Measurements from ENCODE around the gene DLK1. TPM values are rescaled to one million over a fixed set of nuclear protein-coding genes. Genes with fewer than 3 reads are reported as not detected.

The DLK1 gene
- polyA plus RNA-seq, 1 of the 3 experiments (the other 2 are of a cell fraction) = 1.7 TPM

DNA sequence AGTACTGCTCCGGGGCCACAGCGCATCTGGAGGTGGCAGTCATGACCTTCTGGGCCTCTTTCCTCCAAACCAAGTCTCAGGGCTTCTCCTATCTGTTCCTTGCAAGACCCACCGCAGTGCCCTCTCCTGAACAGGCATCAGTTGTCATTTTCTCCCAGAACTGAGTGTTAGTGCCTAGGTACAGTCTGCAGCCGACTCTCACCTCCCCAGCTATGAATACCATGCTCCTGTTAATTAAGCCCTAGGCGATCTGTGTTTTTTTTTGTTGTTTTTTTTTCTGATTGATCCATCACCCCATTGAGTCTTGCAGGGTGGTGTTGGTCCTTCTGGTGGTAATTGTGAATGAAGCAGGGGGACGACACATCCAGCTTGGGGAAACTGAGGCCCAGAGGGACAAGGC is 47.5 kb upstream of the DLK1 start:
- Histone ChIP-seq H3K27me3 (ENCODE audit: insufficient read depth) (no peaks in the 10 kb centered on the region), H3K4me3 (ENCODE audit: low read depth in 2 of 2, low read length in 1 of 2) (no peak overlapping the region), H4K20me1 (ENCODE audit: insufficient read depth) (no peaks in the 10 kb centered on the region), H3K79me2 (ENCODE audit: insufficient read depth) (no peaks in the 10 kb centered on the region), H2AFZ (ENCODE audit: low read depth) (no peak overlapping the region), H3K4me1 (ENCODE audit: control insufficient read depth in 1 of 2, insufficient read depth in 2 of 2, low read depth in 1 of 2, low read length in 1 of 2) (peaks cover 0 to 91% of the 10 kb centered on the region in 2 experiments; a peak in 2 of 4 replicates), H3K9me2 (no peaks in the 10 kb centered on the region), H3K4me2 (no peak overlapping the region), H3K9me3 (no peaks in the 10 kb centered on the region), H3K36me3 (replicated peaks in 1 of 2; ENCODE audit: control insufficient read depth in 1 of 2, insufficient read depth in 2 of 2, low read length in 1 of 2) (no peaks in the 10 kb centered on the region), H3K27ac (ENCODE audit: low read depth in 2 of 2, low read length in 1 of 2) (peak overlapping the region in 1 of 2 experiments; percentile 99; a peak in 2 of 4 replicates), H3F3A (replicated peaks; ENCODE audit: insufficient read depth) (peaks cover 4% of the 10 kb centered on the region), H3K9ac (no peak overlapping the region)
- POLR2A ChIA-PET = interaction anchor here (0.7 to 5.1 kb wide), 13 partner anchors 12 to 237 kb away, joined by 3 to 103 read pairs (median 16); partner anchors contain the start of genes DLK1 and RTL1
- WGBS (ENCODE audit: low lambda C conversion rate) = 94% methylated on average over 6 of the region's 6 CpGs
- CTCF ChIA-PET = interaction anchor here (0.6 to 6.3 kb wide), 9 partner anchors 15 to 950 kb away, joined by 3 to 33 read pairs (median 4); no protein-coding TSS in a partner anchor
- DNase-seq = no peak
- TF ChIP-seq ELF1 (IDR thresholded peaks at IDR 0.05) (no peak), JUND (IDR thresholded peaks at IDR 0.05) (no peak), EP300 (IDR thresholded peaks at IDR 0.05; ENCODE audit: borderline replicate concordance in 1 of 2, low read depth in 1 of 2, low read length in 1 of 2) (no peak)
- TF ChIP-seq, protein P1, sequence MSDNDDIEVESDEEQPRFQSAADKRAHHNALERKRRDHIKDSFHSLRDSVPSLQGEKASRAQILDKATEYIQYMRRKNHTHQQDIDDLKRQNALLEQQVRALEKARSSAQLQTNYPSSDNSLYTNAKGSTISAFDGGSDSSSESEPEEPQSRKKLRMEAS (IDR thresholded peaks at IDR 0.05; ENCODE audit: low read depth) = no peak

DNA sequence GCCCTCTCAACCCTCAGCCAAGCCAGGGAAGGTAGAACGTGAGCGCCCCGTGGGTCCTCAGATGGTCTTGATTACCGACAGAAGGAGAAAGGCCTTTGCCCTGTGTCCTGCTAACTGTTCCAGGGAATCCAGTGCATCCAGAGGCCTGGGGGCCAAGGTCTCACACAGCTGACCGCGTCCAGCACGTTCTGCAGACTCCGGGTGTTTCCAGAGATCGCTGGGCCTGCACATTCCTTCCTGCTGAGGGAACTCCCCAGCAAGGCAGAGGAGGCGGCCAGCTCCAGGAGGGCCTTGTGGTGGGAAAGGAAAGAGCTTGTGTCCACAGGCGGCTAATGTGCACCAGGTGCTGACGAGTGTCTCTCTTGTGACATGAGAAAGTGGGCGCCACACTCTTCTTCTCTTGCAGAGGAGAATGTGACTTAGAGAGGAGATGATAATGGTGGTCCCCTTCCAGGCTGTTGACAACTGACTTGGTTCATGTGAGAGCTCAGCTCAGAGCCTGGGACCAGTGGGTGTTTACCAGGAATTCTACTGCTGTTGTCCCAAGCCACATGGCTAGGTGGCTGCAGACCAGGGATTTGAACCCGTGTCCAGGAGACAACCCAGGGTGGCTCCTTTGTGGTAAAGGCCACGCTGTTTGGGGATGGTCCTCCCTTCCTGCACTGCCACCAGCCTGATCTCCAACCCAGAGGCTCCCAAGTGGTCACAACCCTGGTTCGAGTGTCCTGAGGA is 46.8 kb upstream of the DLK1 start:
- Histone ChIP-seq H3K9ac (no peak overlapping the region), H3K9me3 (no peaks in the 10 kb centered on the region), H3K36me3 (replicated peaks in 1 of 2; ENCODE audit: control insufficient read depth in 1 of 2, insufficient read depth in 2 of 2, low read length in 1 of 2) (no peaks in the 10 kb centered on the region), H2AFZ (ENCODE audit: low read depth) (no peak overlapping the region), H3K9me2 (no peaks in the 10 kb centered on the region), H3K27me3 (ENCODE audit: insufficient read depth) (no peaks in the 10 kb centered on the region), H3K27ac (ENCODE audit: low read depth in 2 of 2, low read length in 1 of 2) (peak overlapping the region in 1 of 2 experiments; percentile 99; a peak in 2 of 4 replicates), H3K4me1 (ENCODE audit: control insufficient read depth in 1 of 2, insufficient read depth in 2 of 2, low read depth in 1 of 2, low read length in 1 of 2) (peaks cover 0 to 91% of the 10 kb centered on the region in 2 experiments; a peak in 2 of 4 replicates), H3F3A (replicated peaks; ENCODE audit: insufficient read depth) (peaks cover 4% of the 10 kb centered on the region), H4K20me1 (ENCODE audit: insufficient read depth) (no peaks in the 10 kb centered on the region), H3K79me2 (ENCODE audit: insufficient read depth) (no peaks in the 10 kb centered on the region), H3K4me3 (ENCODE audit: low read depth in 2 of 2, low read length in 1 of 2) (no peak overlapping the region), H3K4me2 (no peak overlapping the region)
- ChIA-PET POLR2A (interaction anchor here (0.7 to 5.1 kb wide), 3 partner anchors 52 to 104 kb away, joined by 3 to 103 read pairs (median 39); no protein-coding TSS in a partner anchor), CTCF (interaction anchor here (0.9 to 6.3 kb wide), 5 partner anchors 16 to 263 kb away, joined by 3 to 33 read pairs (median 3); no protein-coding TSS in a partner anchor)
- WGBS (ENCODE audit: low lambda C conversion rate) = 93% methylated on average over 5 of the region's 16 CpGs
- TF ChIP-seq FOXJ3 (CRISPR knock-in tag; IDR thresholded peaks at IDR 0.05) = no peak
- TF ChIP-seq, protein P2, sequence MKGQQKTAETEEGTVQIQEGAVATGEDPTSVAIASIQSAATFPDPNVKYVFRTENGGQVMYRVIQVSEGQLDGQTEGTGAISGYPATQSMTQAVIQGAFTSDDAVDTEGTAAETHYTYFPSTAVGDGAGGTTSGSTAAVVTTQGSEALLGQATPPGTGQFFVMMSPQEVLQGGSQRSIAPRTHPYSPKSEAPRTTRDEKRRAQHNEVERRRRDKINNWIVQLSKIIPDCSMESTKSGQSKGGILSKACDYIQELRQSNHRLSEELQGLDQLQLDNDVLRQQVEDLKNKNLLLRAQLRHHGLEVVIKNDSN (IDR thresholded peaks at IDR 0.05; ENCODE audit: borderline replicate concordance, low read depth) = no peak
- no peak for TF ChIP-seq RCOR1 (IDR thresholded peaks at IDR 0.05; ENCODE audit: low read length)
- TF ChIP-seq EZH2phosphoT487 (IDR thresholded peaks at IDR 0.05; ENCODE audit: borderline replicate concordance, low read depth) = no peak
- no peak for TF ChIP-seq RFX5 (IDR thresholded peaks at IDR 0.05; ENCODE audit: low read length)
- TF ChIP-seq, protein P3, sequence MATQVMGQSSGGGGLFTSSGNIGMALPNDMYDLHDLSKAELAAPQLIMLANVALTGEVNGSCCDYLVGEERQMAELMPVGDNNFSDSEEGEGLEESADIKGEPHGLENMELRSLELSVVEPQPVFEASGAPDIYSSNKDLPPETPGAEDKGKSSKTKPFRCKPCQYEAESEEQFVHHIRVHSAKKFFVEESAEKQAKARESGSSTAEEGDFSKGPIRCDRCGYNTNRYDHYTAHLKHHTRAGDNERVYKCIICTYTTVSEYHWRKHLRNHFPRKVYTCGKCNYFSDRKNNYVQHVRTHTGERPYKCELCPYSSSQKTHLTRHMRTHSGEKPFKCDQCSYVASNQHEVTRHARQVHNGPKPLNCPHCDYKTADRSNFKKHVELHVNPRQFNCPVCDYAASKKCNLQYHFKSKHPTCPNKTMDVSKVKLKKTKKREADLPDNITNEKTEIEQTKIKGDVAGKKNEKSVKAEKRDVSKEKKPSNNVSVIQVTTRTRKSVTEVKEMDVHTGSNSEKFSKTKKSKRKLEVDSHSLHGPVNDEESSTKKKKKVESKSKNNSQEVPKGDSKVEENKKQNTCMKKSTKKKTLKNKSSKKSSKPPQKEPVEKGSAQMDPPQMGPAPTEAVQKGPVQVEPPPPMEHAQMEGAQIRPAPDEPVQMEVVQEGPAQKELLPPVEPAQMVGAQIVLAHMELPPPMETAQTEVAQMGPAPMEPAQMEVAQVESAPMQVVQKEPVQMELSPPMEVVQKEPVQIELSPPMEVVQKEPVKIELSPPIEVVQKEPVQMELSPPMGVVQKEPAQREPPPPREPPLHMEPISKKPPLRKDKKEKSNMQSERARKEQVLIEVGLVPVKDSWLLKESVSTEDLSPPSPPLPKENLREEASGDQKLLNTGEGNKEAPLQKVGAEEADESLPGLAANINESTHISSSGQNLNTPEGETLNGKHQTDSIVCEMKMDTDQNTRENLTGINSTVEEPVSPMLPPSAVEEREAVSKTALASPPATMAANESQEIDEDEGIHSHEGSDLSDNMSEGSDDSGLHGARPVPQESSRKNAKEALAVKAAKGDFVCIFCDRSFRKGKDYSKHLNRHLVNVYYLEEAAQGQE (IDR thresholded peaks at IDR 0.05; ENCODE audit: low read depth, low read length) = no peak
- DNase-seq = no peak

Data from SK-N-SH (cell line).